MCF 10A (cell line): ENCODE measurements around the gene TAOK1. TPM values are rescaled to one million over a fixed set of nuclear protein-coding genes. Genes with fewer than 3 reads are reported as not detected.
A peak's percentile ranks its signal among the peaks of the same experiment; 100 is the strongest.

ENCODE experiments used
- BruUV-seq: library from RNA; stranded (reverse); fragments of 400-500 nt; replicated peaks from 2 replicates; lab custom pipeline; 2021; lab: Mats Ljungman, UMichigan
- CTCF ChIA-PET: fragments of 300-600 bp; sonication (Branson Sonifier 250); formaldehyde crosslinking; extraction: SDS; loops from one replicate; lab custom pipeline; 2021; ENCODE audit warnings: antibody characterized with exemption, inconsistent platforms; lab: Yijun Ruan, JAX
- POLR2A ChIA-PET: fragments of 300-600, 350-650 bp; sonication (Branson Sonifier 250); formaldehyde crosslinking; extraction: SDS; loops from one replicate; lab custom pipeline; 2020; ENCODE audit warnings: antibody characterized with exemption, inconsistent platforms; lab: Yijun Ruan, JAX
- DNase-seq: peaks from one replicate; pipeline ENCODE4 v3.0.0-alpha.2; 2018; ENCODE audit not compliant: unreplicated experiment
- H3K27ac Mint-ChIP-seq: one replicate; pipeline ENCODE4 v1.8.0; 2022; ENCODE audit warnings: mild to moderate bottlenecking, low read depth, mixed read lengths; ENCODE audit not compliant: unreplicated experiment
- H3K27me3 Mint-ChIP-seq: one replicate; pipeline ENCODE4 v1.8.0; 2022; ENCODE audit warnings: mixed read lengths; ENCODE audit not compliant: insufficient read depth, unreplicated experiment
- H3K36me3 Mint-ChIP-seq: one replicate; pipeline ENCODE4 v1.8.0; 2022; ENCODE audit warnings: mild to moderate bottlenecking, moderate library complexity, mixed read lengths; ENCODE audit not compliant: insufficient read depth, unreplicated experiment
- H3K4me1 Mint-ChIP-seq: one replicate; pipeline ENCODE4 v1.8.0; 2022; ENCODE audit warnings: mixed read lengths; ENCODE audit not compliant: insufficient read depth, unreplicated experiment
- H3K4me3 Mint-ChIP-seq: one replicate; pipeline ENCODE4 v1.8.0; 2022; ENCODE audit warnings: mild to moderate bottlenecking, moderate library complexity, mixed read lengths; ENCODE audit not compliant: unreplicated experiment
- H3K9me3 Mint-ChIP-seq: one replicate; pipeline ENCODE4 v1.8.0; 2022; ENCODE audit warnings: mixed read lengths; ENCODE audit not compliant: unreplicated experiment
- intact Hi-C: fragments of 100-400 bp; cut with micrococcal nuclease; formaldehyde crosslinking; loops from 2 replicates; pipeline ENCODE4 v1.14.1; 2022
- total RNA-seq: library from RNA; stranded (reverse); gene quantifications from 2 replicates; pipeline ENCODE4 v1.2.3, GENCODE V29; 2022
- TF ChIP-seq, protein P1 (sequence below): fragments of 200-600 bp; IDR thresholded peaks from one replicate; pipeline ENCODE4 v1.8.0; 2022; ENCODE audit warnings: antibody characterized with exemption, mild to moderate bottlenecking; ENCODE audit not compliant: unreplicated experiment

Gene TAOK1
- total RNA-seq, 1 experiment from 2014 or later: 68.7 TPM

GRCh38 chr17:29504711-29505110 is 114.5 kb downstream of the TAOK1 start:
- H3K4me1 Mint-ChIP-seq: no peaks in the 10 kb centered on the region
- H3K27me3 Mint-ChIP-seq: no peaks in the 10 kb centered on the region
- H3K4me3 Mint-ChIP-seq: no peak overlapping the region
- H3K36me3 Mint-ChIP-seq: peaks cover 79% of the 10 kb centered on the region
- H3K27ac Mint-ChIP-seq: no peak overlapping the region
- no TSS peak for BruUV-seq
- H3K9me3 Mint-ChIP-seq: no peaks in the 10 kb centered on the region
- TF ChIP-seq, protein P1, sequence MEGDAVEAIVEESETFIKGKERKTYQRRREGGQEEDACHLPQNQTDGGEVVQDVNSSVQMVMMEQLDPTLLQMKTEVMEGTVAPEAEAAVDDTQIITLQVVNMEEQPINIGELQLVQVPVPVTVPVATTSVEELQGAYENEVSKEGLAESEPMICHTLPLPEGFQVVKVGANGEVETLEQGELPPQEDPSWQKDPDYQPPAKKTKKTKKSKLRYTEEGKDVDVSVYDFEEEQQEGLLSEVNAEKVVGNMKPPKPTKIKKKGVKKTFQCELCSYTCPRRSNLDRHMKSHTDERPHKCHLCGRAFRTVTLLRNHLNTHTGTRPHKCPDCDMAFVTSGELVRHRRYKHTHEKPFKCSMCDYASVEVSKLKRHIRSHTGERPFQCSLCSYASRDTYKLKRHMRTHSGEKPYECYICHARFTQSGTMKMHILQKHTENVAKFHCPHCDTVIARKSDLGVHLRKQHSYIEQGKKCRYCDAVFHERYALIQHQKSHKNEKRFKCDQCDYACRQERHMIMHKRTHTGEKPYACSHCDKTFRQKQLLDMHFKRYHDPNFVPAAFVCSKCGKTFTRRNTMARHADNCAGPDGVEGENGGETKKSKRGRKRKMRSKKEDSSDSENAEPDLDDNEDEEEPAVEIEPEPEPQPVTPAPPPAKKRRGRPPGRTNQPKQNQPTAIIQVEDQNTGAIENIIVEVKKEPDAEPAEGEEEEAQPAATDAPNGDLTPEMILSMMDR: no peak
- DNase-seq: peak; percentile 8
- ChIA-PET CTCF (interaction anchor here (0.7 kb wide), 1 partner anchor 128 kb away, joined by 3 read pairs; no protein-coding TSS in a partner anchor), POLR2A (interaction anchor here (0.5 kb wide), 1 partner anchor 112 kb away, joined by 3 read pairs; no protein-coding TSS in a partner anchor)
- intact Hi-C loops: no loop called here

- no peaks in the 10 kb centered on the region for H3K9me3 Mint-ChIP-seq
- peaks cover 76% of the 10 kb centered on the region for H3K36me3 Mint-ChIP-seq
- H3K4me1 Mint-ChIP-seq: no peaks in the 10 kb centered on the region
- no peaks in the 10 kb centered on the region for H3K27me3 Mint-ChIP-seq
- CTCF ChIA-PET: no interaction called here
- TF ChIP-seq, protein P1: no peak
- POLR2A ChIA-PET: interaction anchor here (0.6 to 1.1 kb wide), 2 partner anchors 16 to 24 kb away, joined by 3 read pairs; no protein-coding TSS in a partner anchor
- peak overlapping the region; percentile 37 for H3K27ac Mint-ChIP-seq
- no peak for DNase-seq
- no peak overlapping the region for H3K4me3 Mint-ChIP-seq
- intact Hi-C loops: no loop called here
- no TSS peak for BruUV-seq
These were observed 115.7 kb downstream of the TAOK1 start for GRCh38 chr17:29505836-29506235.

- ChIA-PET POLR2A (no interaction called here), CTCF (interaction anchor here (0.6 kb wide), 1 partner anchor 81 kb away, joined by 3 read pairs; no protein-coding TSS in a partner anchor)
- no peak for DNase-seq
- BruUV-seq: no TSS peak
- no peak overlapping the region for H3K27ac Mint-ChIP-seq
- no peaks in the 10 kb centered on the region for H3K4me1 Mint-ChIP-seq
- peaks cover 71% of the 10 kb centered on the region for H3K36me3 Mint-ChIP-seq
- H3K27me3 Mint-ChIP-seq: no peaks in the 10 kb centered on the region
- H3K4me3 Mint-ChIP-seq: no peak overlapping the region
- H3K9me3 Mint-ChIP-seq: no peaks in the 10 kb centered on the region
- intact Hi-C loops: no loop called here
- TF ChIP-seq, protein P1: no peak
These were observed 120.8 kb downstream of the TAOK1 start for GRCh38 chr17:29510953-29511352.

DNA sequence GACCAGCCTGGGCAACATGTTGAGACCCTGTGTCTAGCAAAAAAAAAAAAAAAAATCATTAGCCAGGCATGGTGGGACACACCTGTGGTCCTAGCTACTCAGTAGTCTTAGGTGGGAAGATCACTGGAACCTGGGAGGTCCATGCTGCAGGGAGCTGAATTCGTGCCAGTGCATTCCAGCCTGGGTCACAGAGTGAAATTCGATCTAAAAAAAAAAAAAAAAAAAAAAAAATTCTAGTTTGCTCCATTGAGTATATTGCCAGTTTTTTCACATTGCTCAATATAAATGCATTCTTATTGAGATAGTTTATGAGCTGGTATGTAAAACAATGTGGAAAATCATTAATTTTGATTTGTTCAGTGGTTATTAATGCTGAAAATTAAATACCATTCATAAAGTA is 124.6 kb downstream of the TAOK1 start:
- no peak overlapping the region for H3K27ac Mint-ChIP-seq
- TF ChIP-seq, protein P1: no peak
- no peak overlapping the region for H3K4me3 Mint-ChIP-seq
- H3K9me3 Mint-ChIP-seq: no peaks in the 10 kb centered on the region
- ChIA-PET POLR2A (interaction anchor here (0.7 kb wide), 1 partner anchor 33 kb away, joined by 5 read pairs; no protein-coding TSS in a partner anchor), CTCF (interaction anchor here (0.5 to 1.5 kb wide), 4 partner anchors 30 to 145 kb away, joined by 3 to 11 read pairs (median 4); no protein-coding TSS in a partner anchor)
- peaks cover 89% of the 10 kb centered on the region for H3K36me3 Mint-ChIP-seq
- BruUV-seq: no TSS peak
- DNase-seq: no peak
- no peaks in the 10 kb centered on the region for H3K27me3 Mint-ChIP-seq
- intact Hi-C loops: no loop called here
- no peaks in the 10 kb centered on the region for H3K4me1 Mint-ChIP-seq
